DMS79 (cell line): ENCODE data around the gene ACSS1.
"Not testable (repeated sequence)": the region's sequence is repeated elsewhere in the genome, so short reads cannot be mapped to it uniquely, and the experiment has no call there.

Source experiments
- DNase-seq: peaks from one replicate; lab custom pipeline; 2025; lab: John Stamatoyannopoulos, UW

The ACSS1 gene

GRCh38 chr20:25011261-25011660, 46.7 kb downstream of the ACSS1 start:
- DNase-seq: no peak

GRCh38 chr20:25009218-25010145, 48.5 kb downstream of the ACSS1 start:
- peak; percentile 83 for DNase-seq

GRCh38 chr20:25008388-25009217, 49.3 kb downstream of the ACSS1 start:
- DNase-seq: no peak

- DNase-seq: no peak
Observed at GRCh38 chr20:25007491-25008305, 50.2 kb downstream of the ACSS1 start.

- DNase-seq: no peak
Observed at GRCh38 chr20:25006431-25007167, 51.3 kb downstream of the ACSS1 start.

- DNase-seq: no peak
Observed at GRCh38 chr20:25005661-25006060, 52.3 kb downstream of the ACSS1 start.

- DNase-seq: peak; percentile 50
Observed at GRCh38 chr20:25005220-25005619, 52.7 kb downstream of the ACSS1 start.

GRCh38 chr20:25003002-25003401, 54.9 kb downstream of the ACSS1 start:
- DNase-seq: no peak

- DNase-seq: not testable (repeated sequence)
Observed at GRCh38 chr20:25001323-25001722, 56.6 kb downstream of the ACSS1 start.

- peak; percentile 38 for DNase-seq
Observed at GRCh38 chr20:25000268-25000801, 57.6 kb downstream of the ACSS1 start.

- no peak for DNase-seq
Observed at GRCh38 chr20:24999568-24999967, 58.4 kb downstream of the ACSS1 start.

GRCh38 chr20:24998631-24999445, 59.1 kb downstream of the ACSS1 start:
- DNase-seq: no peak

GRCh38 chr20:24998121-24998520, 59.8 kb downstream of the ACSS1 start:
- DNase-seq: no peak

GRCh38 chr20:24996449-24997377, 61.2 kb downstream of the ACSS1 start:
- no peak for DNase-seq

GRCh38 chr20:24995741-24996448, 62.0 kb downstream of the ACSS1 start:
- no peak for DNase-seq

GRCh38 chr20:24994470-24995368, 63.2 kb downstream of the ACSS1 start:
- peak; percentile 34 for DNase-seq

- DNase-seq: no peak
Observed at GRCh38 chr20:24994186-24994465, 63.8 kb downstream of the ACSS1 start.
